ENCODE data around the gene VEPH1. TPM values are rescaled to one million over a fixed set of nuclear protein-coding genes. Genes with fewer than 3 reads are reported as not detected.

VEPH1 gene
- total RNA-seq, 2 donors from 2014 or later, result 15.0 to 30.0 TPM

- no peak overlapping the region for H3K4me3 ChIP-seq
- WGBS, 2 donors, result 71 to 88% methylated on average over 3 of the region's 3 CpGs
- no peak for ATAC-seq
- H3K27me3 ChIP-seq, result no peaks in the 10 kb centered on the region
- H3K36me3 ChIP-seq (replicated peaks in 1 of 2; ENCODE audit: insufficient read depth in 1 of 2, low read depth in 2 of 2), result no peaks in the 10 kb centered on the region
- no peaks in the 10 kb centered on the region for H3K9me3 ChIP-seq
- no peak overlapping the region for H3K27ac ChIP-seq
- H3K4me1 ChIP-seq, result no peaks in the 10 kb centered on the region
- DNase-seq, result no peak
- intact Hi-C loops (cut with DNase I), result no loop called here
- TF ChIP-seq, protein P1, sequence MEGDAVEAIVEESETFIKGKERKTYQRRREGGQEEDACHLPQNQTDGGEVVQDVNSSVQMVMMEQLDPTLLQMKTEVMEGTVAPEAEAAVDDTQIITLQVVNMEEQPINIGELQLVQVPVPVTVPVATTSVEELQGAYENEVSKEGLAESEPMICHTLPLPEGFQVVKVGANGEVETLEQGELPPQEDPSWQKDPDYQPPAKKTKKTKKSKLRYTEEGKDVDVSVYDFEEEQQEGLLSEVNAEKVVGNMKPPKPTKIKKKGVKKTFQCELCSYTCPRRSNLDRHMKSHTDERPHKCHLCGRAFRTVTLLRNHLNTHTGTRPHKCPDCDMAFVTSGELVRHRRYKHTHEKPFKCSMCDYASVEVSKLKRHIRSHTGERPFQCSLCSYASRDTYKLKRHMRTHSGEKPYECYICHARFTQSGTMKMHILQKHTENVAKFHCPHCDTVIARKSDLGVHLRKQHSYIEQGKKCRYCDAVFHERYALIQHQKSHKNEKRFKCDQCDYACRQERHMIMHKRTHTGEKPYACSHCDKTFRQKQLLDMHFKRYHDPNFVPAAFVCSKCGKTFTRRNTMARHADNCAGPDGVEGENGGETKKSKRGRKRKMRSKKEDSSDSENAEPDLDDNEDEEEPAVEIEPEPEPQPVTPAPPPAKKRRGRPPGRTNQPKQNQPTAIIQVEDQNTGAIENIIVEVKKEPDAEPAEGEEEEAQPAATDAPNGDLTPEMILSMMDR (IDR thresholded peaks at IDR 0.05), result no peak
- TF ChIP-seq POLR2A (IDR thresholded peaks at IDR 0.05), result no peak
Measured at GRCh38 chr3:157276801-157277200, 226.4 kb downstream of the VEPH1 start.

GRCh38 chr3:157275832-157276231 lies 227.4 kb downstream of the VEPH1 start:
- TF ChIP-seq POLR2A (IDR thresholded peaks at IDR 0.05), result no peak
- TF ChIP-seq, protein P1 (IDR thresholded peaks at IDR 0.05), result no peak
- no peak overlapping the region for H3K4me3 ChIP-seq
- H3K36me3 ChIP-seq (replicated peaks in 1 of 2; ENCODE audit: insufficient read depth in 1 of 2, low read depth in 2 of 2), result no peaks in the 10 kb centered on the region
- H3K4me1 ChIP-seq, result no peaks in the 10 kb centered on the region
- DNase-seq (no peak), ATAC-seq (no peak)
- no peaks in the 10 kb centered on the region for H3K27me3 ChIP-seq
- H3K9me3 ChIP-seq, result no peaks in the 10 kb centered on the region
- 80 to 81% methylated on average over 2 of the region's 2 CpGs for WGBS, 2 donors
- H3K27ac ChIP-seq, result no peak overlapping the region
- intact Hi-C loops (cut with DNase I), result no loop called here

DNA sequence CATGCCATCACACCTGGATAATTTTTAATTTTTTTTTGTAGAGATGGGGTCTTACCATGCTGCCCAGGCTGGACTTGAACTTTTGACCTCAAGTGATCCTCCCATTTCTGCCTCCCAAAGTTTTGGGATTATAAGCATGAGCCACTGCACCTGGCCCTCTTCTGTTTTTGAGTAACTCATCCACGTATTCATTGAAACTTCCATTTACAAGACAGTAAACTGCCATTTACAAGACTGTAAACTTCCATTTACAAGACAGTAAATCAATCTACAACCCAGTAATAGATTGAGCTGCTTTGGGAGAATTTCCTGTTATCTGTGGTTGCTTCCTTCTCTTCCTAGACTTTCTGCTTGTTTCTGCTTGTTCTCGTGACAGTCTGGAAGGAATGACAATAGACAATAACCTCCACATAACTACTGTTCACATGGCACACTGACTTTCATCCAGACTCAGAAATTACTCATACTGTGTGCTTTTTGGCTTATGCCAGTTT lies 228.5 kb downstream of the VEPH1 start:
- Histone ChIP-seq H3K36me3 (replicated peaks in 1 of 2; ENCODE audit: insufficient read depth in 1 of 2, low read depth in 2 of 2) (no peaks in the 10 kb centered on the region), H3K9me3 (no peaks in the 10 kb centered on the region), H3K27me3 (no peaks in the 10 kb centered on the region), H3K4me1 (no peaks in the 10 kb centered on the region), H3K27ac (no peak overlapping the region), H3K4me3 (no peak overlapping the region)
- no peak for ATAC-seq
- no peak for DNase-seq
- 80 to 90% methylated on average over 2 of the region's 2 CpGs for WGBS, 2 donors
- intact Hi-C loops (cut with DNase I), result no loop called here
- TF ChIP-seq, protein P1 (IDR thresholded peaks at IDR 0.05), result no peak
- TF ChIP-seq POLR2A (IDR thresholded peaks at IDR 0.05), result no peak

- no peak for DNase-seq
- WGBS, 2 donors, result 77 to 83% methylated on average over 8 of the region's 8 CpGs
- no peaks in the 10 kb centered on the region for H3K27me3 ChIP-seq
- H3K27ac ChIP-seq, result no peak overlapping the region
- no peaks in the 10 kb centered on the region for H3K36me3 ChIP-seq (replicated peaks in 1 of 2; ENCODE audit: insufficient read depth in 1 of 2, low read depth in 2 of 2)
- TF ChIP-seq, protein P1 (IDR thresholded peaks at IDR 0.05), result no peak
- no peak for TF ChIP-seq POLR2A (IDR thresholded peaks at IDR 0.05)
- H3K4me3 ChIP-seq, result no peak overlapping the region
- intact Hi-C loops (cut with DNase I), result no loop called here
- ATAC-seq, result no peak
- no peaks in the 10 kb centered on the region for H3K4me1 ChIP-seq
- H3K9me3 ChIP-seq, result no peaks in the 10 kb centered on the region
Measured at GRCh38 chr3:157271283-157271882, 231.8 kb downstream of the VEPH1 start.

DNA sequence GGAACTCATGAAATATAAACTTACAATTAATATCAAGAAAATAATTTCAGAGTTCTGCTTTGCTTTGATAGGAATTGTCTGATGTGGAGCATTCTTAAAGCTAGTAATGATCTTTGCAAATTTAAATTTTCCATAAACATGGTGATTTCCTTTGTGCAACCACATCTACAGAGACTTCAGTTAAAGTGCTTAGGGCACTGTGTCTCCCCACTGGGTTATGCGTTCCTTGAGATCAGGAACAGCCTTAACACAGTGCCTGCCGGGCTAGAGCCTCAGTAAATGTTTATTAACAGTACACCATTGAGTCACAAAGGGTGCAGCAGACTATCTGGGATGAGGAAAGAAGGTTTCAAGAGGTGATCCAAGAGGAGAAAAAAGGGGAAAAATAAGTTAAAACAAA lies 235.2 kb downstream of the VEPH1 start:
- Histone ChIP-seq H3K4me3 (no peak overlapping the region), H3K4me1 (peaks cover 7% of the 10 kb centered on the region), H3K36me3 (replicated peaks in 1 of 2; ENCODE audit: insufficient read depth in 1 of 2, low read depth in 2 of 2) (no peaks in the 10 kb centered on the region), H3K27ac (no peak overlapping the region), H3K27me3 (no peaks in the 10 kb centered on the region), H3K9me3 (no peaks in the 10 kb centered on the region)
- ATAC-seq, result no peak
- no peak for DNase-seq
- WGBS, 2 donors, result 90 to 96% methylated on average over 2 of the region's 2 CpGs
- intact Hi-C loops (cut with DNase I), result no loop called here
- TF ChIP-seq, protein P1 (IDR thresholded peaks at IDR 0.05), result no peak
- TF ChIP-seq POLR2A (IDR thresholded peaks at IDR 0.05), result no peak

All from body of pancreas (tissue), 4 donors.